Measurements from ENCODE around the gene TNFAIP3.

TNFAIP3 gene

DNA sequence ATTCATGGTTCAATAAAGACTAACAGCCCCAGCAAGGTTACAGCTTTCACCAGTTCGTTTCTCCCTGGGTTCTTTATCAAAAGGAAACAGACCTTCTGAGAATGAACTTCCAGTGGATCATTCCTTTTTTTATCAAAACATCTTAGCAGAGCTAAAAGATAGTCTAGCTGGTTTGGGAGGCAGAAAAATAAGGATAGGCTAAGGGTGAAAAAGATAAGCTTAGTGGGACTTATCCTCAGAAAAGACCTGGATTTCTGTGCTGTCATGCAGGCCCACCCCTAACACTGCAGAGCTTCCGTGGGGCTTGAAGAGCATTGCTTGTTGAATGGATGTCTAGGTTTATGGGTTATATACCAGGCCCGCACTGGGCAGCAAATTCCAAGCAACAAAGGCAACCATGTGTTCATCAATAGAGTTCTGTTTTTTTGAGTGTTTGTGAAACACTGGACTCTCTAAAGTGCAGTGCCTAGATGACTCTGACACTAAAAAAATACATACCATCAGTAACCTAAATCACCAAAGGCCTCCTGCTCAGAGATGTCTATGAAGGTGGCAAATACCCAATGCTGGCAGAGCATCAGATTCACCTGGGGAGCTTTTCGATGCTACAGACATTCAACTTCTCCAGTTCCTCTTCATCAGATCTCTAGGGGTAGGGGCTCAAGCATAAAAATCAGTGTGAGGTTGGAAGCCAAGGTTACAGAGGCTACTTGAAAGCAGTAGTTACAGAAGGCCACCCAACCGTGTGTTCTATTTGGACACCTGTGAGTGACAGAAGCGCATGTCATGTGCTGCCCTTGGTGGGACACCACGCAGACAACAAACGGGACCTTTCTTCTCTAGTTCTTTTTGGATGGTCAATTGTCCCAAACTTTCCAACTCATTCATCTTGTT, 53.0 kb downstream of the TNFAIP3 start:
- no peak for DNase-seq (ENCODE audit: low read depth in 4 of 4, low spot score in 1 of 4)

DNA sequence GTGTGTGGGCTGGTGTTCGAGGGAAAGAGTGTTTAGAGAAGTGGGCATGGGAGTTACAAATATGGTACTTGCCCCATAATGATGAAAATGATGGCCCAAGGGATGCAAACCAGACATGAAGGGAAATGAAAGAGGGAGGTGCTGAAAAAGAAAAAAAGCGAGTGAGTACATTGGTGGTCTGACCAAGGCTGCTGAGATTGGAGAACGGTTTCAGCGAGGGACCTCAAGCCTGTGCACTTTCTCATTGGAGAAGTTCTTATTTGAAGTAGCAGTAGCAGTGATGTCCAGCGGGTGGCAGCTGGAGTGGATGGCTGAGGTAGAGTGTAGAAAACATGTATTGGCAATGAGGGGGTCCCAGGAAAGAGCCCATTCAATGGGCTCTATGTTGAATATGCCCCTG, 54.8 kb downstream of the TNFAIP3 start:
- no peak for DNase-seq (ENCODE audit: low read depth in 4 of 4, low spot score in 1 of 4)

DNA sequence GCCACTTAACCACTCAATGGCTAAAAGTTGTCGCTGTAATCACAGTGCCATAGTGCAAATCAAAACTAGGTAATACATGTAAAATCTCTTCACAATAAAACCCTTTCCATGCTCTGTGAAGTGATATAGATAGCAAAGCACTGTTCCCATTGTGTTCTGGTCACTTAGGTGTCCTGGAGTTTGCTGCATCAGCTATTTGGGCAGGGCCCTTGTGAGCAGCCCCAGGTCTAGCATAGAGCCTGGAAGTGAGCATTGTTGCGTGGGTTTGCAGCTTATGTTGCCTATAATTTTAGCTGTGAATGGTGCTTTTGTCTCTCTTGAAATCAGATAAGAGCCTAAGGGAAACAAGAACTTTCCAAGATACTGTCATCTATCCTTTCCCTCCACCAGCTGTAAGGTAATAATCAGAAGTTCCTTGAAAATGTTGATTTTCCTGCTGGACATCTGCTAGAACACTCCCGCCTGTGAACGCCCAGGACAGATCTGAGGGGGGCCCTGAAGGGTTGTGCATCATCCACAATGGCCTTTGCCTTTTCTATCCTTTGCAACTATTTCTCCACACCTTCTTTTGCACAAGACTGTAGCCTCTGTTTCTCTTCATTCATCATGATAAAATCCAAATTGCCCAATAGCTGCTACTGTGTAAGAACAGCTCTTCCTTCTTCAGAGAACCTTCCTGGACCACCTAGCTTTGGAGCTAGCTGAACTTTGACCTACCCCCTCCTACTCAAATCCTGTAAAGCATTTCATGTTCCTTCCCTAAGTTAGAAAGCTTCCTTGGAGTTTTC, 57.0 kb downstream of the TNFAIP3 start:
- DNase-seq (ENCODE audit: low read depth in 4 of 4, low spot score in 1 of 4): no peak

DNA sequence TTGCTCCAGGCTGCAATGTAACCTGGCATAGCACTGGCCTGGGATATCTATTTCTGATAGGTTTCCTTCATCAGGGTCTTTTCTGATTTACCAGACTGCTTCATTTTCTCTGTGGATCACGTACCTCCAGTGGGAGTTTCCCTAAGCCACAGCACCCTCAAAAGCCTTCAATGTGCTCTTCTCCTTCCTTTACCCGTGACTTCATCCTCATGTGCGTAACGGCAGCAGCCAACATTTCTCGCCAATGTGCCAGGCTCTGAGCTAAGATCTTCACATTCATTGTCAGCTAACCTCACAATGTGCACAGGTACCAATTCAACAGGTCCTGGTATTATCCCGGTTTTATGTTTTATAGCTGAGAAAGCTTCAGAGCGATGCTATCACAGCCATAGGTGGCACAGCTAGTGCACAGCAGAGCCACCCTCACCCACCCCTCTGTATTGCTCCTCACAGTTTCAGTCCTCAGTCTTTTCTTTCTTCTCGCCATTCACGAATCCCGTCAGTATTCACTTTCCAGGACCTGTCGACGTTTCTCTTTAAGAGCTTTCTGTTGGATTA, 58.2 kb downstream of the TNFAIP3 start:
- DNase-seq (ENCODE audit: low read depth in 4 of 4, low spot score in 1 of 4): no peak

DNA sequence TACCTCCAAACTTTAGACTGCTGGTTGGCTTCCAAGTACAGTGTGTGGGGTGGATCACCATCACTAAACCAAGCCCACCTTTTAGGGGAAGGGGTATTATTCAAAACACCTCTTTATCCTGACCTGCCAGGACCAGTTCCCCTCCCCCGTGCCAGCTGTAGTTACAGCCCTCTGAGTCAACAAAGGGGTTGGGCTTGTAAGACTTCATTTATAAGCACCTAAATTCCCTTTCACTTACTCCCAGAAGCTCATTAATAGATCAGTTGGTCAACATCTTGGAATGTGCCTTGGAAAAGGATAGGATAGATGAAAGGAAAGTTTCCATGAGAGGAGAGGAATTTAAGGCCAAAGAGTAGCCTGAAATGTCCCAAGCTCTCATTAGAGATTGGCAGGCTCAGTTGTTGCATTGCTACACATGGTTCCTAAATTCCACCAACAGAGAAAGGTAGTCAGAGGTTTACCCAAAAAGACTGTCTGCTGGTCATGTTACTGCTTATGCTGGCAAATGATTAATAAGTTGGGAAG, 59.2 kb downstream of the TNFAIP3 start:
- peak in 1 of 4 experiments; percentile 30 for DNase-seq (ENCODE audit: low read depth in 4 of 4, low spot score in 1 of 4)

DNA sequence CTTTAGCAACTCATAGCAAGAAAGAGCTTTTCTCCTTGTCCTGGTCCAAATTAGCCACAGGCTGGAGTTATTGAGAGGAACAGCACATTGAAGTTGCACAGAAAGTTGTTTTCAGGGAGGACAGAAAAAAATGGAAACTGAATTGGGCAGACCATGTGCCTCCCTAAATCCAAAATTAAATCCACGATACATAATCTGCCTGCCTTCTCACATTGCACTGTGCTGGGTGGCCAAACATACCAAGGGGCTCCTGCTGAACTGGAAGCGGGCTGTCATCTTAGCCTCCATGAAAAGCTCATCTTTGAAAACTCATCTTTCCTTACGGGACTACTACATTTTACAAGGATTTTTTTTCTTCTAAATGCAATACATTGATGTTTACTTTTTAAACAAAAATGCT, 59.9 kb downstream of the TNFAIP3 start:
- no peak for DNase-seq (ENCODE audit: low read depth in 4 of 4, low spot score in 1 of 4)

DNA sequence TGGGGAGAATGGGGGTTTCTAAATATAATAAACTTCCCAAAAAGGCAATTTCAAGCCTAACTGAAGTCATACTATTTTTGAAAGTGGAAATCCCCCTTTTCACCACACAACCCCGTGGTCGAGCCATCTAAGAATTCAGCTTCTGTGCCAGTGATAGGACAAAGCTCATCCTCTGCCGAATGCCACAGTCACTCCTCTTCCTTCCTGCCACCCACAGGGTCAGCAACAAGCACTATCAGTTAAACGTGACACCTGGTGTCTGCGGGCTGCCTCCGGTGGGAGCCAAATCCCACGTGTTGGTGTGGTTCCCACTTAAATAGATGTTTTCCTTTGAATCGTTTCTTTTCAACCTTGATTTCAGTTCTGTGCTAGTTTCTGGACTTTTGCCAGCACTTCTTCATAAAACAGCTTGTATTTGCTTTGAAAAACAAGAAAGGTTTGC, 60.7 kb downstream of the TNFAIP3 start:
- peak in 2 of 4 experiments; percentile 55 to 68 for DNase-seq (ENCODE audit: low read depth in 4 of 4, low spot score in 1 of 4)

DNA sequence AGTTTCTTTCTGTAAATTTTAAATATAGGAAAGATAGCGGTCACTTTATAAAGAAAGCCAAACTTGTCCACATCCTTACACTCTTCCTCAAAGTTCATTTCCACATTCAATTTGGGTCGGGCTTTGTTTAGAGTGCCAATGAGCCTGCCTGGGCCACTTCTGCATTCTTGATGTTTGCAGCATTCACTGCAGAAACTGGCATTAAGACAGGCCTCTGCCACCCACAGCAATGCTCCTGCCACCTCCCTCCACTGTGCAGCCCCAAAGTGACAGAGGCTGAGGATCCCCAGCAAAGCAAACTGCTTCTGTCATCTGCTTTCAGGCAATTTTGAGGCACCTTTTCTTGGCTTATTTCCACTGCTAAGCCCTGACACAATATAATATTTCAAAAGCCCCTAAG, 61.2 kb downstream of the TNFAIP3 start:
- no peak for DNase-seq (ENCODE audit: low read depth in 4 of 4, low spot score in 1 of 4)

DNA sequence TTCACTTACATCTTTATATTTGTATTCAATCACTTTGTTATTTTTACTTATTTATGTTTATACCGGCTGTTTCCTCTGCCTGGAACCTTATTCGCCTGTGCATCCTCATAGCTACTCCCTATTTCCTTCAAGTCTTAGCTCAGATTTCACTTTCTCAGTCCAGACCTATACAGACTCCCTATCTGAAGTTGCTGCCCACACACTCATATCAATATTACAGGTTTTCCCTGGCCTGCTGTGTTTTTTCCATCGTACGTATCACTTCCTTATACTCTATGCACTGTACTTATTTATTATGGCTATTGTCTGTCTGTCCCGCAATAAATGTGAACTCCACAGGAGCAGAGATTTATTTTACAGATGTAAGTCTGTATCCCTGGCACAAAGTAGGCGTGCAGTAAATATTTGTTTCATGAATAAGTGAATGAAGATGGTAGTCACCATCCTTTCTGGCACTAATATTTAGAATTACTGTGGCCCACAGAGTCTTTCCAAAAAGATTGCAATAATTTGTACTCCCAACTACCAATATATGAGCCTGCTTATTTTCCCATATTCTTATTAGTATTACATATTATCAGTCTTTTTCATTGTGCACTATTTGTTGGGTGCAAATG, 64.9 kb downstream of the TNFAIP3 start:
- no peak for DNase-seq (ENCODE audit: low read depth in 4 of 4, low spot score in 1 of 4)

All from stimulated activated CD4-positive, alpha-beta T cell treated with anti-CD3 and anti-CD28 coated beads, Interleukin-1b, Interleukin-23, amount 100 ng/mL, for 24 hours (primary cell).